Measurements from ENCODE around the gene FUBP3.

DNA sequence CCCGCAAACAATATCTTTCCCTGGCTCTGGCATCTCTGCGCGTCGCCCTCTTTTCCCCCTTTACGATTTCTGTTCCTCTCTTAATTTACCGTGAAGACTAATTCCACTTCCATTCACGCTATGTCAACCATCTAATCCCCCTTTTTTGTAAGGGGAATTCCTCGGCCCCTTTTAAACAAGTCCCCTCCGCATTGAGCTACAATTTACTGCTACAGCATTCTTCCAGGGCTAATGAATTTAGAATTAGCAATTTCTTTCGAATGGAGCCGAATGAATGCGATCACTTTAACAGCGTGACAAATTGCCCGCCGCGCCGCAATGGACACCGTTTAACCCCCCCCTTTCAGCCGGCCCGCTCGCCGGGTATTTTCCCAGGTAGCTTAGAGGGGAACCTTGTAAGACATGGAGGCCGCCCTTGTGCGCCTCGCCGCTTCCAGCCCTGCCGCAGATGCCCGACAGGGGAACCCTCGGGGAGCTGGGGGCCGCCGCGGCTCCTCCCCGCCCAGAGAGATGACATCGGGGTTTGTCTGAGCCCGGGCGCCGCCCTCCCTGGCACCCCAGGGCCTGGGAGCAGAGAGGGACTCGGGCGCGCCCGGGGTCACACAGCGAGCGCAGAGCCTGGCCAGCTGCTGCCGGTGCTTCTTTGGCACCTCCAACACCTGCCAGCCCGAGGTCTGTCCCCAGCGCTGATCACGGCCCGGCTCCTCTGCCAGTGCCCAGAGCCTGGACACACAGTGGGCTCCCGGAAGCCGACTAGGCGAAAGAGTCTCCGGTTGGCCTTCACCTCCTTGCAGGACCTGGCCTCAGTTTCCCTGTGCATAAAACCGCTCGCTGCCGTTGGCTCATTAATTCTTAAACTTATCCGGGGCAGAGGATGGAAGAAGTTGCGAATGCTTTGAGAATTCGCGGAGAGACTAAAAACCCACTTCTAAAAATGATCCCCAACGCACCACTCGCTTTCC, 86.3 kb downstream of the FUBP3 start:
- TF ChIP-seq POLR2A (IDR thresholded peaks at IDR 0.05): no peak
- TF ChIP-seq, protein P1, sequence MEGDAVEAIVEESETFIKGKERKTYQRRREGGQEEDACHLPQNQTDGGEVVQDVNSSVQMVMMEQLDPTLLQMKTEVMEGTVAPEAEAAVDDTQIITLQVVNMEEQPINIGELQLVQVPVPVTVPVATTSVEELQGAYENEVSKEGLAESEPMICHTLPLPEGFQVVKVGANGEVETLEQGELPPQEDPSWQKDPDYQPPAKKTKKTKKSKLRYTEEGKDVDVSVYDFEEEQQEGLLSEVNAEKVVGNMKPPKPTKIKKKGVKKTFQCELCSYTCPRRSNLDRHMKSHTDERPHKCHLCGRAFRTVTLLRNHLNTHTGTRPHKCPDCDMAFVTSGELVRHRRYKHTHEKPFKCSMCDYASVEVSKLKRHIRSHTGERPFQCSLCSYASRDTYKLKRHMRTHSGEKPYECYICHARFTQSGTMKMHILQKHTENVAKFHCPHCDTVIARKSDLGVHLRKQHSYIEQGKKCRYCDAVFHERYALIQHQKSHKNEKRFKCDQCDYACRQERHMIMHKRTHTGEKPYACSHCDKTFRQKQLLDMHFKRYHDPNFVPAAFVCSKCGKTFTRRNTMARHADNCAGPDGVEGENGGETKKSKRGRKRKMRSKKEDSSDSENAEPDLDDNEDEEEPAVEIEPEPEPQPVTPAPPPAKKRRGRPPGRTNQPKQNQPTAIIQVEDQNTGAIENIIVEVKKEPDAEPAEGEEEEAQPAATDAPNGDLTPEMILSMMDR (IDR thresholded peaks at IDR 0.05): no peak
